ENCODE measurements around the gene DUSP1.

DUSP1 gene

DNA sequence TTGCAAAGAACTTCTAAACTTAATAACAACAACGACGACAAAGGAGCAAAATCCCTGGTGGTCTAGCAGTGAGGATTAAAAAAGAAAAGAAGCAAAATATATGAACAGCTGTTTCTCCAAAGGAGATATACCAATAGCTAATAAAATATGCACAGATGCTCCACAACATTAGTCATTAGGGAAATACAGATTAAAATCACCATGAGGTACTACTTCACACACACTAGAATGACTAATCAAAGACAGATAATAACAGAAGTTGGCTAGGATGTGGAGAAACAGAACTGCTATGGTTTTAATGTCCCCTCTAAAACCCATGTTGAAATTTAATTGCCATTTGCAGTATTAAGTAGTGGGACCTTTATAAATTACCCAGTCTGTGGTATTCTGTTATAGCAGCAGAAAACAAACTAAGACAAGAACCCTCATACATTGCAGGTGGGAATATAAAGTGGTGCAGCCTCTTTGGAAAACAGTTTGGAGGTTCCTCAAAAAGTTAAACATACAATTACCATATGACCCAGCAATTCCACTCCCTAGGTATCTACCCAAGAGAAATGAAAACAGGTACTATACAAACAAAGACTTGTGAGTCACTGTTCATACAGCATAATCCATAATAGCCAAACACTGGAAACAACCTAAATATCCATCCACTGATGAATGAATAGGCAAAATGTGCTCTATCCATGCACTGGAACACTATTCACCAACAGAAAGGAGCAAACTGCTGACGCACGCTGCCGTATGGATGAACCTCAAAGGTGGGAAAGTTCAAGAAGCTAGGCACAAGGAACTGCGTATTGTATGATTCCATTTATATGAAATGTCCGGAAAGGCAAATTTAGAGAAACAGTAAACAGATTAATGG is 11.4 kb upstream of the DUSP1 start:
- no peak for DNase-seq (ENCODE audit: low read depth in 2 of 2)

DNA sequence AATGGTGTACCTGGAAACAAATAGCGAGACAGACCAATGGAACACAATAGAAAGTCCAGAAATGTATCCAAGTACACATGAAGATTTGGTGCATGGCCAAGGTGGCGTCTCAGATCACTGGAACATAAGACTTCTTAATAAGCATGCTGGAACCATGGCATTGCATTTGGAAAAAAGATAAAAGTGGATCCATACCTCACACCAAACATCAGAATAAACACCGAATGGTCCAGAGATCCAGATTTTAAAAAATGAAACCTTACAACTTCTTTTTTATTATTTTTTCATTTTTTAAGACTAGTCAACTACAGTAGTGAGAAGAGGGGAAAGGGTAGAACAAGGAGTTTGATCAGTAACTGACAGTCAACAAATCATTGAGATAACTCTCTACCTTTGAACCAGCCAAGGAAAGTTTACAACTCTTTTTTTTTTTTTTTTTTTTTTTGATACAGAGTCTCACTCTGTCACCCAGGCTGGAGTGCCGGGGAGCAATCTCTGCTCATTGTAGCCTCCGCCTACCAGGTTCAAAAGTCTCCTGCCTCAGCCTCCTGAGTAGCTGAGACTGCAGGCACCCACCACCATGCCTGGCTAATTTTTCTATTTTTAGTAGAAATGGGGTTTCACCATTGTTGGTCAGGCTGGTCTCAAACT is 8.8 kb upstream of the DUSP1 start:
- DNase-seq (ENCODE audit: low read depth in 2 of 2): no peak

DNA sequence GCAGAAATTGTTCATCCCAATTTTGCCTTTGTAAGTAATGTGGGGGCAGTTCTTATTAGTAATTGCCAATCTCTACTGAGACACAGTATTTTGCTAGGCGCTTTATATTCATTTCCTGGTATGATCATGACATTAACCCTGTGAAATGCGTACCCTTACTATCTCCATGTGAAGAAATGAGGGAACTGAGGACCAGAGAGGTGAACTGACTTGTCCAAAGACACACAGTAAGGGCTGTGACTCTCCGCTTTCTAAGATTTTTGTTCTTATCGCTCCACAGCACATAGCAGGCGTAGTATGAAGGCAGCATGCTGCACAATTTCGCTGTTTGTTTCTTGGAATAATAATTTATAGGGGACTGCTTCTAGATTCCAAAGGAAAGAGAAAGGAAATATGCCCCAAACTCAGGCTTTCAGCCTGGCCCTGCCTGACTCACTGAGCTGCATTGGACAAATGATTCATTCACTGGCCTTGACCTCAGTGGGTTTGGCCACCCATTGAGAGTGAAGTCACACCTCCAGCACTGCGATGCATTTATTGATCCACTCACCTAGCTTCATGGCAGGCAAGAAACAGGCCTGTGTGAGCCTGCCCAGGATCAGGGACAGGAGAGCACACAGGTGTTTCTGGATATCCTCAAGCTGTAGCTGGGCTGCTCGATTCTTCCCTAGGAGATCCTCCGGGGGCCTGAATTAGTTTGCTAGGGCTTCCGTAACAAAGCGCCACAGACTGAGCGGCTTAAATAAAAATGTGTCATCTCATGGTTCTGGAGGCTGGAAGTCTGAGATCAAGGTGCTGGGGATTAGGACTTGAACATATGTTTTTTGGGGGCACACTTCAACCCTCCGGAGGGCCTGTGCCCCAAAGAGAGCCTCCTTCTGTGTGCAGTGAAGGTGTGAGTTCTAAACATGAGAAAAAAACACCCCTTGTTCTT is 7.2 kb upstream of the DUSP1 start:
- DNase-seq (ENCODE audit: low read depth in 2 of 2): no peak

DNA sequence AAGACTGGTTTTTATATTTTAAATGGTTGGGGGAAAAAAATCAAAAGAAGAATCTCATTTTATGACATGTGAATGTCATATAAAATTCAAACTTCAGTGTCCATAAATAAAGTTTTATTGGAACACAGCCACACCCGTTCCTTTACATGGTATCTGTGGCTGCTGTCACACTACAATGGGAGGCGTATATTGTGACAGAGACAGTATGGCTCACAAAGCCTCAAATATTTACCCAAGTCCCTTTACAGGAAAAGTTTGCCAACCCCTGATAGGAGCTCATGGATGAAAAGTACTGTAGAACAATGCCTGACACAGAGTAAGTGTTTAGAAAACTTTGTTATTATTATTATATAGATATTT is 5.2 kb upstream of the DUSP1 start:
- DNase-seq (ENCODE audit: low read depth in 2 of 2): no peak

DNA sequence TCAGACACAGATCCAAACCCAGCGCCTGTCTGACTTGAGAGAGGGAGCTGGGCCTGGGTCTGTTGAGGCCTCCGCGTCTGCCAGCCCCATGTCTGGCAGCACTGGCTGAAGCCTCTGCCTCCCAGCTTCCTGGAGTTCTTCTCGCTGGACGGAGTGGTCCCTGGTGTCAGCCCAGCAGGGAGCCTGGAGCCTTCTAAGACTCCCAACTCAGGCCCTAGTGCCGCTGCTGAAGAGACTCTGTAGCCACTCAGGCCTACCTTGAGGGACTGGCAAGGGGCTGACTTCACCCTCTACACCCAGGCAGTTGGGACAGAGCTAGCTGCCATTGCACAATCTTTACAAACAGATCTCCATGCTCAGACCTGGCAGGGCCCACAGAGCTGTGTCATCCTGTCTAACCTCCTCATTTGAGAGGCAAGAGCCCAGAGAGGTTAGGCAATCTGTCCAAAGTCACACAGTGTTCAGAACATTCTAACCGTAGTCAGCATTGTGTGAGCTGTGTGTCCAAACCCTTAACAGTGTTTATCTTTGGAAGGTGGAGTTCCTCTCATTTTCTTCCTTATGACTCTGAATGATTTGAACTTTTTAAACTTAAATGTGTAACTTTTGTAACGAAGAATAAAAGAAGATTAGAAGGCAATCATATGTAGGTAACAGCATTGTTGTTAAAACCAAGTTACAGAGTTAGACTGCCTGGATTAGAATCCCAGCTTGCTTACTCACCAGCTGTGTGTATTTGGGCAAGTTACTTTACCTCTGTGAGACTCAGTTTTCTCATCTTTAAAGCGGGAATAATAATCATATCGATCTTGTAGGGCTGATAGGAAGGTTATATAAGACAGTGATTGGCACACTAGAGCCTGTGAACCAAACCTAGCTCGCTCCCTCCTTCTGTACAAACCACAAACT is 4.6 kb upstream of the DUSP1 start:
- DNase-seq (ENCODE audit: low read depth in 2 of 2): no peak

DNA sequence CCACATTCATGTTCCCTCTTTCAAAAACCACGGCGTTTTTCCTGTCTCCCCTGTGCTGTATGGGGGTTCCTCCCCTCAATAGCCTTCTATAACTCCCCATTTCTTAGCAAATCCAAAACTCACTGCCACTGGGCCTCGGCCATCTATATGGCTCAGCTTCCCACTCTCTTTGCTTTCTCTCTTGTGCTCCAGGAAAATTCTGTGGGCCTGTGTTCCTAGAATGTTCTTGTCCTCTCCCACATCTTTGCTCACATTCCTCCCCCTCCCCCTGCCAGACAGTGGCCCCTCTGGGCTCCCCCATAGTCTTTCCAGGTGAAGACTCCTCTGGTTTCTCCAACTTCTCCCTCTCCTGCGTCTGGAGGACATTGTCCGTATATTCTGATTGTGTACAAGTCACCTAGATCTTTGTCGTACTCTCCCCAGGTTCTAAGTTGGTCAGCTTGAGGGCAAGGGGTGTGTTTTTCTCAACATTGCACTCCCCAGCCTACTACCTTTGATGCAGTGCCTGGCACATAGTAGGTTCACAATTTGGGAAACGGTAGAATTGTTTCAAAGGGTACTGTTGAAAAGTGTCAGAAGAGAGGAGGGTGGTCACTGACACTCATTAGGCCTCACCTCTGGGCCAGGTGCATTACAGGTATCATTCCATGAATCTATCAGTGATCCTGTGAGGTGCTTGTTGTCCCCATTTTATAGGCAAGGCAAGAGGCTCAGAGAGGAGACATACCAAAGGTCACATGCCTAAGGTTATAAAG is 3.7 kb upstream of the DUSP1 start:
- no peak for DNase-seq (ENCODE audit: low read depth in 2 of 2)

DNA sequence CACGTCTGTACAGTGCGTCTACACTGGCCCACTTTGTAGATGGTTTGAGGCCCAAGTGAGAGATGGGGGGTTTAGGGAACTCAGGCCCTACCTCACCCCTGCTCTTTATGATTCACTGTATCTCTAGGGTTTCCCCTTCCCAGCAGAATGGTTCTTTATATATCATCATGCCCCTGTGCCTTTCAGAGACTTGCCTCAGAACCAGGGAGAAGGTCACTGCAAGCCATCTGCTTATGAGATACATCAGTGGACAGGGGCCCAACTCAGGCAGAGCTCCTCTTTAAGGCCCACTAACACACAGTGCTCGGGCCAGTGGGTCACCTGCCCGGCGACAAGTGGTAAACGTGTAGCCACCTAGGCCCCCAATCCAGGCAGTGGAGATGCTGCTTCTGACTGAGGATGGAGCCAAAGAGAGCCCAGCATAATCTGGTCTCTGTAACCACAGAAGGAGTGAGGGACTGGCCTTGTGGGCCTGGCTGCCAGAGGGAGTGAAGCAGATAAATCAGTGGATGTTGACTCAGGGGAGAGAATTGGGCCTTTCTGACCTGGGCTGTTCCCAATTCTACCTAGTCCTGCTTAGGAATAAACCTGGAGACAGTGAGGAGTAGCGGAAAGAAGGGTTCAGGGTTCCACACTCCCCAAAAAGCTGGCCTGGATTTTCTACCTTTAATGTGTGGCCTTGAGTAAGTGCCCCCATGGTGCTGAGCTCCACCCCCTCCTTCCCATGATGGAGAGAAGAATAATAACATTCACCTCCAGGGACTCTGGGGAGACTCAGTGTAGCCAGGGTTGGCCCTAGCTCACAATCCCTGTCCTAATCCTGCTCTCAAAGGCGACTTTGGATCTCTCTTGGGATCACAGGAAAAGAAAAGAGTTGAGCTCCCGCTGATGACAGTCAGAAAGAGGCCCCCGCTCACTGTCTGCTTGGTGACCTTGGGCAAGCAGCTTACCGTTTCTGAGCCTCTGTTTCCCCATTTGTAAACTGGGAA is 2.8 kb upstream of the DUSP1 start:
- DNase-seq (ENCODE audit: low read depth in 2 of 2): no peak

DNA sequence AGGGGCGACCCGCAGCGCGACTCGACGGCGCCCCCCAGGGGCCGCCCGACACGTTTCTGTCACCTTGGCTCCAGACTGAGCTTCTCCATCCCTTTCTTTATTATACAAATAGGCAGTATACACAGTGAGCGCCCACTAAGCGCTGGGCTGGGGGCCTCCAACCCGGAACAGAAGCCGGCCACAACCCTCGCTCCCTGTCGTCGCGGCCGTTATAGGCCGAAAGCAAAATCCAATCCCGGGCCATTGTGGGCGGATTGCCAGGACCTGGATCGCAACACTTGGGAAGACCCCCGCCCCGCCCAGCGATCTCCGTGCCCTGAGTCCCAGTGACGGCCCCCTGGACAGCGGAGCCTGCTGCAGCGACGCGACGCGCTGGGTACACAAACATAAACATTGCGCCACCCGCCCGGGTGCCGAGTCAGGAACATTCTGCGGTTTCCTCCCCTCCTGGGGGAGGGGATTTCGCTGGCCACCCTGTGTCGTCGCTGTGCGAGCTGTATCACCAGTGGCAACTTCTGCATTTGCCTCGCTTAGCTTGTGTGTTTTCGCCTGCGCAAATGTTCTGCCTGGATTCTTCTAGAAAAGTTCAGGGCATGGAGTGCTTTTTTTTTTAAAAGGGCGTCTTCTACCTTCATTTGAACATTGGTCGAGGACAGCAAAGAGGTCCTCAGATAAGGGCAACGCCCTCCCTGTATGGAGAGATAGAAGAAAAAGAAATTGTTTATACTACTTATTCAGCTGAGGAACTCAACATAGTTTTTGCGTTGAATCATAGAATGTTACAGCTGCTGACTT is 1.3 kb upstream of the DUSP1 start:
- peak; percentile 48 to 64 for DNase-seq (ENCODE audit: low read depth in 2 of 2)

DNA sequence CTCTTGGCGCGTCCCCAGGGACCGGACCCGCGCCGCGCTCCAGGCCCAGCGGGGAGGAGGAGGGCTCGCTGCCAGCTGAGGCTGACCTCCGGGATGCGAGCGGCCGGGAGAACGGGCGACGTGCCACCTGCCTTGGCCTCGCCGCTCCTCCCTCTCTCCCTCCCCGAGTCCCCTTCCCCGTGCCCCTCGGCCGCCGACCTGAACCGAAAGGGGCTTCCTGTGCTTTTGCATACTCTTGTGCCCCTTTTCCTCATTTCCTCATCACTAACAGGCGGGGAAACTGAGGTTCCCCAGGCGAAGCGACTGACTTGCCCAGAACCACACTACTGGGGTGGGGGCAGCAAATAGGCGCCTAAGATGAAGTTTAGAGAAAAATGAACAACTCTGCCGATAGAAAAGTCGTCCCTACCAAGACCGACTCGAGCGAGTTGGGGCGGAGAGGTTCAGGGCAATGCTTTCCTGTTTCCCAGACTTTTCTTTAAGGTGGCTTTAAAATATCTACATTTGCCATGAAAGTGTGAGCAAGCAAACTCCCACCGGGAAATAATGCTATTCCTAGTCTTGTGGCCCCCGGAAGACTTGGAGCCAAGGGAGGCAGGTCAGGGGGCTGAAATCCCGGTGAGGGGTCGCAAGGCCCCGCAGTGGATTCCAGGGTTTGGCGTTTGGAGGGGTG is 580 bp upstream of the DUSP1 start:
- no peak for DNase-seq (ENCODE audit: low read depth in 2 of 2)

DNA sequence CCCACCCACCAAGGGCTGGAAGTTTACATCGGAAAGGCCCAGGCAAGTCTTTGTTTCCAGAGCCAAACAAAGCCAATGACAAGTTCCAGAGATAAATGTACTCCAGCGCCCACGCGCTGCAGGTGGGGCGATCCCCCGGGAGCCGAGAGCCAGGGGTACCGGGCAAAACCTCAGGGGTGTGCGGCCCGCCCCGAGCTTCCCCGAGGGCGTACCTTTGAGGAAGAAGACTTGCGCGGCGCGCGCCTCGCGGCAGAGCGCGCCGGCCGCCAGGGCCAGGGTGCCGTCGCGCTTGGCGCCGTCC is 671 bp downstream of the DUSP1 start:
- no peak for DNase-seq (ENCODE audit: low read depth in 2 of 2)

DNA sequence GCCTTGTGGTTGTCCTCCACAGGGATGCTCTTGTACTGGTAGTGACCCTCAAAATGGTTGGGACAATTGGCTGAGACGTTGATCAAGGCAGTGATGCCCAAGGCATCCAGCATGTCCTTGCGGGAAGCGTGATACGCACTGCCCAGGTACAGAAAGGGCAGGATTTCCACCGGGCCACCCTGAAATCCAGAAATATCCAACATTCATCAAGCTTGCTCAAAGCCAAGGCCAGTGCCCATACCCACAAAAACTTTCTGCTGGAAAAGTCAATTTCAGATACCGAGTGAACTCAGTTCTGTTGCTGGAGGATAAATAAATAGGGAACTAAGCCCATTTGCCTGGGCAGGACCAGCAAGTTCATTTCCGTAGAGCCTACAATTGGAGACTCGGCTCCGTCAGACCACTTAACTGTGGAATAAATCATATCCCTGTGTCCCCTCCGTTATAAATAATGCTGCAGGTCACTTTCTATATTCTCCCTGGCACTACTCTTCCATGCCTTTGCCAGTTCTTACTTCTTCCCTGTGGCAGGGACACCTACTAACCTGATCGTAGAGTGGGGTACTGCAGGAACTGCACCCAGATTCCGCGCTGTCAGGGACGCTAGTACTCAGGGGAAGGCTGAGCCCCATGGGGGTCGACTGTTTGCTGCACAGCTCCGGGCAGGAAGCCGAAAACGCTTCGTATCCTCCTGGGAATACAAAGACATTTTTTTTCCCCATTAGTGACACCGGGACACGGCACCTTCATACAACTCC is 1.2 kb downstream of the DUSP1 start:
- DNase-seq (ENCODE audit: low read depth in 2 of 2): no peak

DNA sequence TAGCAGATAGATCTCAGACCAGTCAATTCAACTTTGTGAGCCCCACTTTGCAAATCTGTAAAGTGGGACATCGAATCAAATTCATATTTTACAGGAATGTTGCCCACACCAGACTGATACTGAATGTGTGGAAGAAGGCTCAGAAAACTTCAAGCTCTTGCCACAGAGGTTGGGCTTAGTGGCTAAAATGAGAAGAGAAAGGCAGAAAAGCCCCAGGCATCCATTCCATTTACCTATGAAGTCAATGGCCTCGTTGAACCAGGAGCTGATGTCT is 1.7 kb downstream of the DUSP1 start:
- DNase-seq (ENCODE audit: low read depth in 2 of 2): no peak

DNA sequence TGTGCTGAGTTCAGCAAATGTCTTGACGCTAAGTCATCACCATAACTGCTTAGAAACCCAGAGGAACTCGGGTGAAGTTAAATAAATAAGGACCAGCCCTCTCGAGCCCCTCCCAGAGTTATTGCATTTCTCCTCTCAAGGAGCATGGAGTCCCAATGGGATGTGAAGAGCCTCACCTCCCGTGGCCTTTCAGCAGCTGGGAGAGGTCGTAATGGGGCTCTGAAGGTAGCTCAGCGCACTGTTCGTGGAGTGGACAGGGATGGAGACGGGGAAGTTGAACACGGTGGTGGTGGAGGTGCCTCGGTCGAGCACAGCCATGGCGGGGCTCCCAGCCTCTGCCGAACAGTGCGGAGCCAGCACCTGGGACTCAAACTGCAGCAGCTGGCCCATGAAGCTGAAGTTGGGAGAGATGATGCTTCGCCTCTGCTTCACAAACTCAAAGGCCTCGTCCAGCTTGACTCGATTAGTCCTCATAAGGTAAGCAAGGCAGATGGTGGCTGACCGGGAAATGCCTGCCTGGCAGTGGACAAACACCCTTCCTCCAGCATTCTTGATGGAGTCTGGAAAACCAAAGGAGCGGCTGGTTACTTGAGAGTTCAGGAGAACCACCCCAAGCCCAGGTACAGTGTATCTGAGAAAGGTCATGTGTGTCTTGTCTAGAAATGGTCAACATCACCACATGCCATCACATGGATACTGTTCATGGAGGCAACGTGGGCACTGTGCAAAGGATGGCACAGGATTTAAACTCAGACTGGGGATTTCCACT is 2.2 kb downstream of the DUSP1 start:
- DNase-seq (ENCODE audit: low read depth in 2 of 2): no peak

DNA sequence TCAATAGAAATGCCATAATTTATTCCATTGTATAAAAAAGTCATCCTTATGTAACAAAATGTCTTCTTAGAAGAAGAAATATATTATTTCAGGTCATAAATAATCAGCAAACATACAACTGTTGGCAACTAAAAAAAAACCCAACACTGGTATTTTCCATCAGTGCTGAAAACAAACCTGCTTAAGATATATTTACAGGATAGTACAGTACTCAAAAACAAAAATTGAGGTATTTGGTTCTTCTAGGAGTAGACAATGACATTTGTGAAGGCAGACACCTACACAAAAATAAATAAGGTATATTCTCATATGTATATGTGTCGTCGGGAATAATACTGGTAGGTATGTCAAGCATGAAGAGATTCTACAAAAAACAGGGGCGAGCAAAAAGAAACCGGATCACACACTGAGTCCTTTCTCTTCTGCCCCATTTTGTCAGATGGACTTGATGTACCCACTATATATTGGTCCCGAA is 2.9 kb downstream of the DUSP1 start:
- no peak for DNase-seq (ENCODE audit: low read depth in 2 of 2)

DNA sequence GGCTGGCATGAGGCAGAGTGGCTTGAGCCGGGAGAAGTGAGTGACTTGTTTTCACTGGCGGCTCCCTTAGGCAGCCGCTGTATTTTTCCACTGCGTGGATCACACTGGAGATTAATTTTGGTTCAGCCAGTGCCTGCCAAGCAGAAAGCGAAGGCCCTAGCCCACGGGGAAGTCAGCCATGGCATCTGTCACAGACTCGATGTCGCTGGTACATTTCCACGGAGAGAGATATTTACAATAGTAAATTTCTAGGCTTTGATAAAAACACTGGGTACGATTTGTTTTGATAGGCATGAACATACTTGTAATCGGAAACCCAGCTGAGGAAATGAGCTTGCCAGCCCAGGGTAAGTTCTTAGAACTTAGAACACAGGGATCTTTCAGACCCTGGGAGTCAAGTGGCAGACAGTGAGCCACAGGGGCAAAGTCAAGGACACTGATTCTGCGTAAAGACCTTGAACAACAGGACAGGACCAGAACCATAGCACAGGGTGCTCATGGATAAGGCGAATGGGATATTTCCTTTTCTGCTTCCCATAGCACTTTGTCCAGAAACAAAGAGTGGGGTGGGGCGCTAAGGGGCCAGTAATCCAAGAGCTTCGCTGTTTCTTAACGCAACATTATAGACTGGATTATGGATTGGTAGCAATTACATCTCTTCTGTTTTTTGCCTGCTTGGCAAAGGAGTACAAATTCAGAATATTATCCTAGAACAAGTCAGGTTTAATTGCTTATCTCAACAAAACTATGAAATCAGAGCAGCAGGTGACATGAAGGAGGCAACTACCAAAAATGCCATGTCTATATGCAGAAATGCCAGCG is 4.5 kb downstream of the DUSP1 start:
- DNase-seq (ENCODE audit: low read depth in 2 of 2): no peak

DNA sequence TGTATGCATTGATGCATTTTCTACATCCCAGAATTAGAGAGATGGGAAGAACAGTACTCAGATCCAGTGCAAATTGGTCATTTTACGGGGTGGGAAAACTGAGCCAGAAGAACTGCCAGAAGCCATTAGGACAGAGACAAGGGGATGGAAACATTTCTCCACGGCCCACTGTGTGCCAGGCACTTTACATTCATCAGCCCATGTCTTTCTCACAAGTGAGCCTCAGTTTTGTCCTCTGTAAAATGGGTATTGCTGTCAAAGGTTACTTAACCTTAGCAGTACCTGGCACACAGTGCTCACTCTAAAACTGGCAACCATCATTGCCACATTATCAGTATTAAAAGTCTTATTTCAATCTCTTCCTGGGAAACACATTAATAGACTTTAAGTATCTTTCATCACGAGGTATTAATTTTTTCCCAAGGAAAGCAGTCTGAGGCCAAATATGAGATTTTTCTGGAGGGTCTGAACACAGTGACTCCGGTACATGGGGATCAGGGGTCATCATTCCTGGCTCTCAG is 5.2 kb downstream of the DUSP1 start:
- no peak for DNase-seq (ENCODE audit: low read depth in 2 of 2)

Measured in stimulated activated CD4-positive, alpha-beta T cell treated with anti-CD3 and anti-CD28 coated beads, Interleukin-15, amount 100 ng/mL, for 48 hours (primary cell).